Osteocyte (in vitro differentiated cells): ENCODE results near the gene HARBI1. TPM values are rescaled to one million over a fixed set of nuclear protein-coding genes. Genes with fewer than 3 reads are reported as not detected.

Experiments used
- DNase-seq: peaks from one replicate; pipeline ENCODE4 v3.0.0; 2021; ENCODE audit warnings: mixed read lengths; ENCODE audit not compliant: unreplicated experiment; ENCODE audit errors: extremely low spot score
- H3K27ac Mint-ChIP-seq: one replicate; pipeline ENCODE4 v1.8.0; 2021; ENCODE audit warnings: mild to moderate bottlenecking, mixed read lengths; ENCODE audit not compliant: unreplicated experiment
- H3K27me3 Mint-ChIP-seq: one replicate; pipeline ENCODE4 v1.8.0; 2021; ENCODE audit warnings: mixed read lengths; ENCODE audit not compliant: unreplicated experiment
- H3K36me3 Mint-ChIP-seq: one replicate; pipeline ENCODE4 v1.8.0; 2021; ENCODE audit warnings: mixed read lengths; ENCODE audit not compliant: unreplicated experiment
- H3K4me1 Mint-ChIP-seq: one replicate; pipeline ENCODE4 v1.8.0; 2021; ENCODE audit warnings: mixed read lengths; ENCODE audit not compliant: unreplicated experiment
- H3K4me3 Mint-ChIP-seq: one replicate; pipeline ENCODE4 v1.8.0; 2021; ENCODE audit warnings: mild to moderate bottlenecking, moderate library complexity, mixed read lengths; ENCODE audit not compliant: unreplicated experiment
- H3K9me3 Mint-ChIP-seq: one replicate; pipeline ENCODE4 v1.8.0; 2021; ENCODE audit warnings: mixed read lengths; ENCODE audit not compliant: unreplicated experiment
- CTCF ChIP-seq: fragments of 200-600 bp; sonication (generic); IDR thresholded peaks from 2 replicates; pipeline ENCODE4 v1.5.0; 2021; ENCODE audit warnings: antibody characterized with exemption, mild to moderate bottlenecking, moderate library complexity
- total RNA-seq: library from RNA; stranded (reverse); gene quantifications from 2 replicates; pipeline ENCODE4 v1.2.1, GENCODE V29; 2021

HARBI1 gene
- total RNA-seq, 1 donor from 2014 or later: 6.7 TPM

GRCh38 chr11:46615756-46616155 lies 1.3 kb downstream of the HARBI1 start:
- peaks cover 33% of the 10 kb centered on the region for H3K4me1 Mint-ChIP-seq
- no peak overlapping the region for H3K4me3 Mint-ChIP-seq
- no peak overlapping the region for H3K27ac Mint-ChIP-seq
- no peaks in the 10 kb centered on the region for H3K9me3 Mint-ChIP-seq
- no peak for TF ChIP-seq CTCF
- H3K36me3 Mint-ChIP-seq: no peaks in the 10 kb centered on the region
- DNase-seq: no peak
- no peaks in the 10 kb centered on the region for H3K27me3 Mint-ChIP-seq

- no peak overlapping the region for H3K27ac Mint-ChIP-seq
- no peaks in the 10 kb centered on the region for H3K9me3 Mint-ChIP-seq
- H3K27me3 Mint-ChIP-seq: no peaks in the 10 kb centered on the region
- TF ChIP-seq CTCF: no peak
- no peak overlapping the region for H3K4me3 Mint-ChIP-seq
- H3K4me1 Mint-ChIP-seq: peaks cover 16% of the 10 kb centered on the region
- H3K36me3 Mint-ChIP-seq: no peaks in the 10 kb centered on the region
- no peak for DNase-seq
These were observed 4.7 kb downstream of the HARBI1 start for GRCh38 chr11:46612326-46612725.

- TF ChIP-seq CTCF: no peak
- Mint-ChIP-seq H3K4me3 (no peak overlapping the region), H3K36me3 (no peaks in the 10 kb centered on the region)
These were observed 5.3 kb downstream of the HARBI1 start for GRCh38 chr11:46611526-46612304.

GRCh38 chr11:46609386-46609785 lies 7.6 kb downstream of the HARBI1 start:
- no peak for DNase-seq
- no peaks in the 10 kb centered on the region for H3K9me3 Mint-ChIP-seq
- no peak for TF ChIP-seq CTCF

More at GRCh38 chr11:46611526-46612304, 5.3 kb downstream of the HARBI1 start:
- no peak for DNase-seq
- Mint-ChIP-seq H3K27me3 (no peaks in the 10 kb centered on the region), H3K4me1 (peaks cover 16% of the 10 kb centered on the region), H3K27ac (no peak overlapping the region), H3K9me3 (no peaks in the 10 kb centered on the region)

GRCh38 chr11:46607516-46607915 lies 9.5 kb downstream of the HARBI1 start:
- DNase-seq: no peak
- peaks cover 3% of the 10 kb centered on the region for H3K36me3 Mint-ChIP-seq
- H3K9me3 Mint-ChIP-seq: no peaks in the 10 kb centered on the region
- peaks cover 3% of the 10 kb centered on the region for H3K4me1 Mint-ChIP-seq
- no peak overlapping the region for H3K27ac Mint-ChIP-seq
- H3K4me3 Mint-ChIP-seq: no peak overlapping the region
- no peak for TF ChIP-seq CTCF
- H3K27me3 Mint-ChIP-seq: no peaks in the 10 kb centered on the region

More at GRCh38 chr11:46609386-46609785, 7.6 kb downstream of the HARBI1 start:
- H3K27me3 Mint-ChIP-seq: no peaks in the 10 kb centered on the region
- H3K27ac Mint-ChIP-seq: no peak overlapping the region
- peaks cover 4% of the 10 kb centered on the region for H3K4me1 Mint-ChIP-seq
- H3K36me3 Mint-ChIP-seq: no peaks in the 10 kb centered on the region
- H3K4me3 Mint-ChIP-seq: no peak overlapping the region
